Testis (tissue), 3 donors: ENCODE measurements around the gene RTN4IP1. TPM values are rescaled to one million over a fixed set of nuclear protein-coding genes. Genes with fewer than 3 reads are reported as not detected.

Experiments
- DNase-seq: peaks from one replicate; pipeline ENCODE4 v3.0.0-alpha.2; 2019
- H3K27ac ChIP-seq, 2 donors: fragments of 200-600 bp; sonication (generic); one replicate each; pipeline ENCODE4 v1.5.1; 2019
- H3K27me3 ChIP-seq: fragments of 200-600 bp; sonication (generic); one replicate; pipeline ENCODE4 v1.5.1; 2019
- H3K36me3 ChIP-seq: fragments of 200-600 bp; sonication (generic); one replicate; pipeline ENCODE4 v1.5.1; 2017; ENCODE audit warnings: low read depth; ENCODE audit errors: missing control alignments
- H3K4me1 ChIP-seq: fragments of 200-600 bp; sonication (generic); one replicate; pipeline ENCODE4 v1.5.1; 2019
- H3K4me3 ChIP-seq, 2 donors: fragments of 200-600 bp; sonication (generic); one replicate each; pipeline ENCODE4 v1.5.1; 2017 to 2019
- H3K9me3 ChIP-seq: fragments of 200-600 bp; sonication (generic); one replicate; pipeline ENCODE4 v1.5.1; 2017
- CTCF ChIP-seq, 3 experiments: fragments of 450-650 bp in 2 of 3; fragments of 200-600 bp in 1 of 3; sonication (generic) in 1 of 3; IDR thresholded peaks; one replicate each; pipeline ENCODE4 v1.5.1; 2016 to 2019; ENCODE audit warnings: antibody characterized with exemption in 3 of 3, mild to moderate bottlenecking in 2 of 3, moderate library complexity in 1 of 3
- POLR2A ChIP-seq: fragments of 450-650 bp; IDR thresholded peaks from one replicate; pipeline ENCODE4 v1.6.1; 2017; ENCODE audit warnings: antibody characterized with exemption, mild to moderate bottlenecking, moderate library complexity
- WGBS, 2 donors: methylation state at CpG; one replicate each; pipeline ENCODE4 v1.1.5; 2018; 5-methylcytosine and 5-hydroxymethylcytosine counted together
- intact Hi-C: fragments of 100-400 bp; cut with DNase I; formaldehyde crosslinking; loops from one replicate; pipeline ENCODE4 v1.15.1; 2023; ENCODE audit warnings: low total_unique reads
- polyA plus RNA-seq: library from polyadenylated mRNA; stranded (reverse); fragments of 350-450 nt; fragmentation: Illumina TruSeq; extraction: RNeasy Lipid Tissue Mini Kit (QIAGEN cat#74804); gene quantifications from one replicate; pipeline ENCODE4 v1.2.3, GENCODE V29; 2014; ENCODE audit warnings: low read depth, low replicate concordance; ENCODE audit not compliant: insufficient read depth
- total RNA-seq, 2 donors: library from RNA; depleted of rRNA; stranded (reverse); fragments of >200 nt; gene quantifications; one replicate each; pipeline ENCODE4 v1.2.3, GENCODE V29; 2016

Gene RTN4IP1
- total and polyA plus RNA-seq, 3 donors from 2014 or later, result 9.8 to 9.9 (median 9.9) TPM

GRCh38 chr6:106658469-106658868, 29.2 kb upstream of the RTN4IP1 start:
- no peaks in the 10 kb centered on the region for H3K36me3 ChIP-seq
- intact Hi-C loops, result no loop called here
- no peaks in the 10 kb centered on the region for H3K9me3 ChIP-seq
- no peaks in the 10 kb centered on the region for H3K4me1 ChIP-seq
- H3K27me3 ChIP-seq, result no peaks in the 10 kb centered on the region
- 96 to 99% methylated on average over 4 of the region's 4 CpGs for WGBS, 2 donors
- H3K4me3 ChIP-seq, result no peak overlapping the region
- no peak for DNase-seq
- TF ChIP-seq POLR2A (no peak), CTCF (IDR thresholded peaks at IDR 0.05) (no peak)
- no peak overlapping the region for H3K27ac ChIP-seq

GRCh38 chr6:106648651-106649308, 19.5 kb upstream of the RTN4IP1 start:
- H3K27ac ChIP-seq, result no peak overlapping the region

GRCh38 chr6:106643061-106643460, 13.8 kb upstream of the RTN4IP1 start:
- DNase-seq, result no peak
- H3K27ac ChIP-seq, result no peak overlapping the region
- no peaks in the 10 kb centered on the region for H3K27me3 ChIP-seq
- no peaks in the 10 kb centered on the region for H3K9me3 ChIP-seq
- intact Hi-C loops, result no loop called here
- no peaks in the 10 kb centered on the region for H3K4me1 ChIP-seq
- no peak overlapping the region for H3K4me3 ChIP-seq
- 95 to 98% methylated on average over 2 of the region's 2 CpGs for WGBS, 2 donors
- TF ChIP-seq CTCF (IDR thresholded peaks at IDR 0.05), result no peak
- no peak for TF ChIP-seq POLR2A
- no peaks in the 10 kb centered on the region for H3K36me3 ChIP-seq

More at GRCh38 chr6:106648651-106649308, 19.5 kb upstream of the RTN4IP1 start:
- no peaks in the 10 kb centered on the region for H3K4me1 ChIP-seq
- no peaks in the 10 kb centered on the region for H3K27me3 ChIP-seq
- H3K36me3 ChIP-seq, result no peaks in the 10 kb centered on the region
- intact Hi-C loops, result no loop called here
- H3K4me3 ChIP-seq, result no peak overlapping the region
- TF ChIP-seq POLR2A (no peak), CTCF (IDR thresholded peaks at IDR 0.05) (no peak)
- no peak for DNase-seq
- no peaks in the 10 kb centered on the region for H3K9me3 ChIP-seq
- WGBS, 2 donors, result 90 to 94% methylated on average over 7 of the region's 7 CpGs

GRCh38 chr6:106642476-106642875, 13.2 kb upstream of the RTN4IP1 start:
- Histone ChIP-seq H3K27me3 (no peaks in the 10 kb centered on the region), H3K36me3 (no peaks in the 10 kb centered on the region), H3K4me3 (no peak overlapping the region), H3K9me3 (no peaks in the 10 kb centered on the region), H3K27ac (no peak overlapping the region), H3K4me1 (no peaks in the 10 kb centered on the region)
- TF ChIP-seq CTCF (IDR thresholded peaks at IDR 0.05) (no peak), POLR2A (no peak)
- DNase-seq, result no peak
- 84 to 88% methylated on average over 4 of the region's 4 CpGs for WGBS, 2 donors
- intact Hi-C loops, result no loop called here

GRCh38 chr6:106639812-106640211, 10.5 kb upstream of the RTN4IP1 start:
- 82 to 85% methylated on average over 4 of the region's 4 CpGs for WGBS, 2 donors
- H3K36me3 ChIP-seq, result no peaks in the 10 kb centered on the region
- intact Hi-C loops, result no loop called here

More at GRCh38 chr6:106639812-106640211, 10.5 kb upstream of the RTN4IP1 start:
- TF ChIP-seq CTCF (IDR thresholded peaks at IDR 0.05) (no peak), POLR2A (no peak)
- Histone ChIP-seq H3K9me3 (no peaks in the 10 kb centered on the region), H3K27ac (no peak overlapping the region), H3K4me3 (no peak overlapping the region), H3K27me3 (no peaks in the 10 kb centered on the region), H3K4me1 (no peaks in the 10 kb centered on the region)
- no peak for DNase-seq
